Mammary epithelial cell (primary cell): ENCODE results near the gene MTHFD2L.

Source experiments
- CTCF ChIP-seq, 2 donors: IDR thresholded peaks in 1 of 2; conservative IDR thresholded peaks in 1 of 2; 2 replicates each; pipeline ENCODE4 v1.5.1; 2011 to 2012; ENCODE audit warnings: inconsistent platforms in 2 of 2, low read length in 2 of 2, mild to moderate bottlenecking in 2 of 2, control low read depth in 1 of 2, low read depth in 1 of 2; ENCODE audit not compliant: insufficient read depth in 1 of 2; ENCODE audit errors: extremely low read depth in 1 of 2
- EZH2 ChIP-seq: IDR thresholded peaks from 2 replicates; pipeline ENCODE4 v1.6.1; 2012; ENCODE audit warnings: low read length, inconsistent platforms, borderline replicate concordance

GRCh38 chr4:74223801-74224200 is 65.9 kb downstream of the MTHFD2L start:
- TF ChIP-seq EZH2 (no peak), CTCF (conservative IDR thresholded peaks at IDR 0.05 in 1 of 2, IDR thresholded peaks at IDR 0.05 in 1 of 2; ENCODE audit: extremely low read depth in 1 of 2, insufficient read depth in 1 of 2, low read depth in 1 of 2, low read length in 2 of 2) (no peak)
